Measurements from ENCODE around the gene NT5DC2.

NT5DC2 gene

GRCh38 chr3:52536369-52537164 is 2.9 kb upstream of the NT5DC2 start, which contains the start of gene UQCC5:
Gene UQCC5 (plus strand): TSS chr3:52536605. CDS start chr3:52536756, 151 bp downstream.
- H3K36me3 ChIP-seq (replicated peaks; ENCODE audit: low read depth, low read length) = peaks cover 16% of the 10 kb centered on the region
- H3K79me2 ChIP-seq (ENCODE audit: low read length) = peaks cover 64% of the 10 kb centered on the region
- no peaks in the 10 kb centered on the region for H3K27me3 ChIP-seq (ENCODE audit: low read depth, low read length)
- peak within 1 kb of the TSS; percentile 44; the same call in 1 of the 2 replicates for H2AFZ ChIP-seq (ENCODE audit: low read depth, low read length)
- H3K4me2 ChIP-seq (ENCODE audit: low read length) = peak within 1 kb of the TSS; percentile 97
- peaks cover 30% of the 10 kb centered on the region for H3K4me1 ChIP-seq (ENCODE audit: low read length)
- H3K9ac ChIP-seq (ENCODE audit: low read length) = peak within 1 kb of the TSS; percentile 89
- peaks cover 19% of the 10 kb centered on the region for H4K20me1 ChIP-seq (ENCODE audit: insufficient read depth, low read length)
- no peaks in the 10 kb centered on the region for H3K9me3 ChIP-seq (ENCODE audit: insufficient read depth, low read length)
- TF ChIP-seq EZH2phosphoT487 (IDR thresholded peaks at IDR 0.05; ENCODE audit: low read depth) (no peak), CTCF (IDR thresholded peaks at IDR 0.05; ENCODE audit: low read depth, low read length) (no peak)
- H3K4me3 ChIP-seq (ENCODE audit: low read length) = peak within 1 kb of the TSS; percentile 84
- H3K27ac ChIP-seq (ENCODE audit: low read length) = peak within 1 kb of the TSS; percentile 57

DNA sequence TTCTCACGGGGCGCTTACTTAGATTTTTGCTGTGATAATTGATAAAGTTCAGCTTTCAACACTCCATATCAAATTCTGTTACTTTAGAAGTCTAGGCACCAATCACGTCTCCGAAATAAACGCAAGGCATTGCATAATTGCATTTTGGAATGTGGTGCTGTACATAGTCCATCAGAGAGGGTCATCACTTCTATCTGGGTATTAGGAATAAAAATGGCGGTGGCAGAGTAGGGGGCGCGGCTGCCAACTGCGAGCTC is 2.4 kb upstream of the NT5DC2 start:
- Histone ChIP-seq H3K4me2 (ENCODE audit: low read length) (peak overlapping the region; percentile 82), H4K20me1 (ENCODE audit: insufficient read depth, low read length) (peaks cover 24% of the 10 kb centered on the region), H3K36me3 (replicated peaks; ENCODE audit: low read depth, low read length) (peaks cover 11% of the 10 kb centered on the region), H3K27me3 (ENCODE audit: low read depth, low read length) (no peaks in the 10 kb centered on the region), H3K4me1 (ENCODE audit: low read length) (peaks cover 30% of the 10 kb centered on the region), H3K27ac (ENCODE audit: low read length) (0 out of 2 replicates have a peak overlapping the region, but pooled peaks have one; percentile 7), H3K79me2 (ENCODE audit: low read length) (peaks cover 65% of the 10 kb centered on the region), H3K4me3 (ENCODE audit: low read length) (peak overlapping the region; percentile 71), H3K9ac (ENCODE audit: low read length) (peak overlapping the region; percentile 39), H3K9me3 (ENCODE audit: insufficient read depth, low read length) (no peaks in the 10 kb centered on the region), H2AFZ (ENCODE audit: low read depth, low read length) (peak overlapping the region; percentile 44; the same call in 1 of the 2 replicates)
- TF ChIP-seq EZH2phosphoT487 (IDR thresholded peaks at IDR 0.05; ENCODE audit: low read depth) (no peak), CTCF (IDR thresholded peaks at IDR 0.05; ENCODE audit: low read depth, low read length) (no peak)

- H4K20me1 ChIP-seq (ENCODE audit: insufficient read depth, low read length) = peaks cover 29% of the 10 kb centered on the region
- H3K9ac ChIP-seq (ENCODE audit: low read length) = peak overlapping the region; percentile 39
- no peaks in the 10 kb centered on the region for H3K27me3 ChIP-seq (ENCODE audit: low read depth, low read length)
- H3K27ac ChIP-seq (ENCODE audit: low read length) = 0 out of 2 replicates have a peak overlapping the region, but pooled peaks have one; percentile 7
- peak overlapping the region; percentile 44; the same call in 1 of the 2 replicates for H2AFZ ChIP-seq (ENCODE audit: low read depth, low read length)
- H3K4me2 ChIP-seq (ENCODE audit: low read length) = peak overlapping the region; percentile 82
- H3K4me3 ChIP-seq (ENCODE audit: low read length) = peak overlapping the region; percentile 71
- peaks cover 66% of the 10 kb centered on the region for H3K79me2 ChIP-seq (ENCODE audit: low read length)
- TF ChIP-seq EZH2phosphoT487 (IDR thresholded peaks at IDR 0.05; ENCODE audit: low read depth) = no peak
- TF ChIP-seq CTCF (IDR thresholded peaks at IDR 0.05; ENCODE audit: low read depth, low read length) = no peak
- peaks cover 6% of the 10 kb centered on the region for H3K36me3 ChIP-seq (replicated peaks; ENCODE audit: low read depth, low read length)
- H3K9me3 ChIP-seq (ENCODE audit: insufficient read depth, low read length) = no peaks in the 10 kb centered on the region
- peaks cover 30% of the 10 kb centered on the region for H3K4me1 ChIP-seq (ENCODE audit: low read length)
Measured at GRCh38 chr3:52535411-52536111, 1.9 kb upstream of the NT5DC2 start.

Data from OCI-LY3 (cell line).